ENCODE data around the gene DEPDC5.

GRCh38 chr22:31839986-31840385 is 86.2 kb downstream of the DEPDC5 start:
- no peak for TF ChIP-seq CTCF (IDR thresholded peaks at IDR 0.05)
- no peak for TF ChIP-seq EZH2phosphoT487 (IDR thresholded peaks at IDR 0.05)
- TF ChIP-seq EZH2 (IDR thresholded peaks at IDR 0.05), result no peak

Measured in neural progenitor cell (in vitro differentiated cells).